Measurements from ENCODE around the gene RIN2. TPM values are rescaled to one million over a fixed set of nuclear protein-coding genes. Genes with fewer than 3 reads are reported as not detected.

The RIN2 gene
- total and polyA plus RNA-seq, 2 of the 4 experiments (the other 2 are of a cell fraction): 16.1 to 72.2 TPM

- H3K4ac ChIP-seq (ENCODE audit: low read depth, low read length): no peak overlapping the region
- no peak overlapping the region for H3K4me2 ChIP-seq (ENCODE audit: low read depth, low read length)
- DNase-seq: no peak
- no peak overlapping the region for H2AK9ac ChIP-seq (replicated peaks; ENCODE audit: low read depth, low read length, poor library complexity)
- dilution Hi-C loops (cut with HindIII; ENCODE audit: low sequenced_read_pairs, unreplicated experiment): no loop called here
- H2BK20ac ChIP-seq (ENCODE audit: low read depth, low read length): no peak overlapping the region
- no TSS peak for BruUV-seq (replicated peaks)
- no peak overlapping the region for H2AFZ ChIP-seq (replicated peaks; ENCODE audit: low read length, poor library complexity)
- POLR2A ChIA-PET (ENCODE audit: unreplicated experiment): no interaction called here
- H3K9ac ChIP-seq (ENCODE audit: low read depth, low read length): no peak overlapping the region
- no peaks in the 10 kb centered on the region for H3K4me1 ChIP-seq (ENCODE audit: control insufficient read depth, insufficient read depth, low read length)
- no peak overlapping the region for H3K4me3 ChIP-seq (ENCODE audit: insufficient read depth, low read depth, low read length)
- 75% methylated on average over 2 of the region's 4 CpGs; no CpG with 5 or more reads in 1 of the 2 experiments for WGBS, 2 experiments (ENCODE audit: extremely low coverage in 2 of 2, insufficient read length in 1 of 2)
- no peaks in the 10 kb centered on the region for H4K20me1 ChIP-seq (ENCODE audit: insufficient read depth, low read length)
- no peak overlapping the region for H2BK15ac ChIP-seq (ENCODE audit: low read depth, low read length)
- no peak overlapping the region for H2BK120ac ChIP-seq (ENCODE audit: low read depth, low read length)
- H3K23ac ChIP-seq (ENCODE audit: low read depth, low read length): no peak overlapping the region
- ATAC-seq (ENCODE audit: low read depth): no peak
- H3K9me1 ChIP-seq (ENCODE audit: insufficient read depth, low read length): no peaks in the 10 kb centered on the region
- H3K36me3 ChIP-seq (ENCODE audit: control insufficient read depth, insufficient read depth, low read length): no peaks in the 10 kb centered on the region
- TF ChIP-seq CTCF (conservative IDR thresholded peaks at IDR 0.05; ENCODE audit: low read depth, low read length) (no peak), BHLHE40 (IDR thresholded peaks at IDR 0.05; ENCODE audit: low read depth, low read length) (no peak), ELK1 (IDR thresholded peaks at IDR 0.05; ENCODE audit: borderline replicate concordance, low read depth, low read length) (no peak), SMC3 (IDR thresholded peaks at IDR 0.05; ENCODE audit: low read depth, low read length) (no peak), RCOR1 (IDR thresholded peaks at IDR 0.05; ENCODE audit: insufficient replicate concordance, low read length) (no peak), MAZ (IDR thresholded peaks at IDR 0.05; ENCODE audit: borderline replicate concordance, low read depth, low read length) (no peak), NFE2L2 (IDR thresholded peaks at IDR 0.05; ENCODE audit: low read depth, low read length) (no peak), RFX5 (IDR thresholded peaks at IDR 0.05; ENCODE audit: low read depth, low read length) (no peak), MXI1 (IDR thresholded peaks at IDR 0.05; ENCODE audit: borderline replicate concordance, low read depth, low read length) (no peak), FOS (IDR thresholded peaks at IDR 0.05; ENCODE audit: low read depth, low read length) (no peak), CHD1 (IDR thresholded peaks at IDR 0.05; ENCODE audit: low read depth, low read length) (no peak), MAFK (IDR thresholded peaks at IDR 0.05; ENCODE audit: low read depth, low read length) (no peak), RAD21 (IDR thresholded peaks at IDR 0.05; ENCODE audit: low read length) (no peak), CEBPB (IDR thresholded peaks at IDR 0.05; ENCODE audit: low read depth, low read length) (no peak)
- H3K27ac ChIP-seq (ENCODE audit: insufficient read depth, low read length): no peak overlapping the region
- no peak overlapping the region for H2BK5ac ChIP-seq (ENCODE audit: low read depth, low read length, poor library complexity, severe bottlenecking)
- no peak overlapping the region for H3K56ac ChIP-seq (ENCODE audit: extremely low read depth, insufficient read depth, low read length)
- no peak overlapping the region for H3K14ac ChIP-seq (replicated peaks; ENCODE audit: low read depth, low read length)
- intact Hi-C loops (cut with micrococcal nuclease): no loop called here
- H3K18ac ChIP-seq (ENCODE audit: low read depth, low read length): no peak overlapping the region
- no peak overlapping the region for H2AK5ac ChIP-seq (ENCODE audit: low read depth, low read length)
- no peaks in the 10 kb centered on the region for H3K27me3 ChIP-seq (ENCODE audit: control insufficient read depth, insufficient read depth, low read length)
- in situ Hi-C loops (cut with MboI; ENCODE audit: low sequenced_read_pairs): no loop called here
- no peaks in the 10 kb centered on the region for H3K9me3 ChIP-seq (ENCODE audit: control insufficient read depth, insufficient read depth, low read length)
- no peak overlapping the region for H4K91ac ChIP-seq (ENCODE audit: insufficient read depth, low read depth, low read length)
- CTCF ChIA-PET: no interaction called here
- no peaks in the 10 kb centered on the region for H3K79me1 ChIP-seq (ENCODE audit: low read depth in 1 of 2, low read length in 2 of 2)
- no peak overlapping the region for H4K8ac ChIP-seq (ENCODE audit: low read depth in 2 of 2, low read length in 2 of 2)
- no peak overlapping the region for H4K5ac ChIP-seq (ENCODE audit: low read depth, low read length)
Observed at GRCh38 chr20:19729672-19730071, 28.4 kb upstream of the RIN2 start.

Measured in IMR-90 (cell line).